Measurements from ENCODE around the gene BCO1.

Gene BCO1

GRCh38 chr16:81276323-81276722 is 37.8 kb downstream of the BCO1 start:
- DNase-seq = no peak

- DNase-seq = no peak
Observed at GRCh38 chr16:81277541-81278080, 39.1 kb downstream of the BCO1 start.

GRCh38 chr16:81278526-81278925 is 40.0 kb downstream of the BCO1 start:
- DNase-seq = no peak

- DNase-seq = no peak
Observed at GRCh38 chr16:81279392-81279791, 40.9 kb downstream of the BCO1 start.

GRCh38 chr16:81280393-81280792 is 41.9 kb downstream of the BCO1 start:
- DNase-seq = no peak

- DNase-seq = no peak
Observed at GRCh38 chr16:81283044-81283443, 44.6 kb downstream of the BCO1 start.

- DNase-seq = no peak
Observed at GRCh38 chr16:81284995-81285600, 46.6 kb downstream of the BCO1 start.

GRCh38 chr16:81286190-81286589 is 47.7 kb downstream of the BCO1 start:
- DNase-seq = no peak

GRCh38 chr16:81291117-81291516 is 52.6 kb downstream of the BCO1 start:
- no peak for DNase-seq

GRCh38 chr16:81292936-81293335 is 54.4 kb downstream of the BCO1 start:
- no peak for DNase-seq

- DNase-seq = no peak
Observed at GRCh38 chr16:81293909-81294802, 55.7 kb downstream of the BCO1 start.

GRCh38 chr16:81296631-81297030 is 58.1 kb downstream of the BCO1 start:
- no peak for DNase-seq

- no peak for DNase-seq
Observed at GRCh38 chr16:81307770-81308169, 69.3 kb downstream of the BCO1 start.

GRCh38 chr16:81310045-81310644 is 71.7 kb downstream of the BCO1 start:
- no peak for DNase-seq

GRCh38 chr16:81311762-81312161 is 73.3 kb downstream of the BCO1 start:
- no peak for DNase-seq

GRCh38 chr16:81313701-81314602 is 75.5 kb downstream of the BCO1 start:
- no peak for DNase-seq

- peak; percentile 84 for DNase-seq
Observed at GRCh38 chr16:81314603-81315270, 76.2 kb downstream of the BCO1 start, which contains the start of gene GAN. Gene GAN (plus strand): TSS chr16:81314962. CDS start chr16:81315114, 152 bp downstream.

- no peak for DNase-seq
Observed at GRCh38 chr16:81315271-81316175, 77.0 kb downstream of the BCO1 start.

GRCh38 chr16:81316176-81316496 is 77.6 kb downstream of the BCO1 start:
- DNase-seq = no peak

GRCh38 chr16:81318711-81319110 is 80.2 kb downstream of the BCO1 start:
- DNase-seq = no peak

Measured in NCI-H1105 treated with DMSO at 0.1 percent for 48 hours (cell line).